Esophagus (tissue), 2 donors: Measurements from ENCODE around the gene HMGCLL1. TPM values are rescaled to one million over a fixed set of nuclear protein-coding genes. Genes with fewer than 3 reads are reported as not detected.

Experiments
- H3K27ac ChIP-seq, 2 donors: one replicate each; pipeline ENCODE4 v1.5.1; 2013; ENCODE audit warnings: low read depth in 2 of 2, mild to moderate bottlenecking in 2 of 2, inconsistent platforms in 1 of 2, low read length in 1 of 2, moderate library complexity in 1 of 2
- H3K27me3 ChIP-seq, 2 donors: one replicate each; pipeline ENCODE4 v1.6.1; 2013; ENCODE audit warnings: low read length in 2 of 2, control low read depth in 1 of 2, mild to moderate bottlenecking in 1 of 2; ENCODE audit not compliant: insufficient read depth in 2 of 2, control insufficient read depth in 1 of 2
- H3K36me3 ChIP-seq, 2 donors: one replicate each; pipeline ENCODE4 v1.6.1; 2013; ENCODE audit warnings: low read length in 1 of 2; ENCODE audit not compliant: control insufficient read depth in 2 of 2, insufficient read depth in 2 of 2
- H3K4me1 ChIP-seq, 2 donors: one replicate each; pipeline ENCODE4 v1.6.1; 2013; ENCODE audit warnings: low read length in 1 of 2; ENCODE audit not compliant: control insufficient read depth in 2 of 2, insufficient read depth in 2 of 2
- H3K4me3 ChIP-seq, 2 donors: one replicate each; pipeline ENCODE4 v1.5.1; 2013; ENCODE audit warnings: low read length in 2 of 2, mild to moderate bottlenecking in 2 of 2, low read depth in 1 of 2, moderate library complexity in 1 of 2
- H3K9me3 ChIP-seq, 2 donors: one replicate each; pipeline ENCODE4 v1.6.1; 2013; ENCODE audit warnings: mild to moderate bottlenecking in 2 of 2, low read depth in 1 of 2, low read length in 1 of 2, moderate library complexity in 1 of 2; ENCODE audit not compliant: control insufficient read depth in 2 of 2, insufficient read depth in 1 of 2
- WGBS, 2 donors: extraction: QIAGEN DNeasy Blood & Tissue Kit; methylation state at CpG; one replicate each; pipeline ENCODE4 v1.1.7; 2013; 5-methylcytosine and 5-hydroxymethylcytosine counted together
- polyA plus RNA-seq, 2 donors: library from polyadenylated mRNA; stranded (reverse); fragments of 200-250 nt; gene quantifications; one replicate each; pipeline ENCODE4 v1.2.3, GENCODE V29; 2013
- donor health status: healthy with polysubstance abuse.
- donor health status: Bipolar disorder and iron deficiency.

The HMGCLL1 gene
- polyA plus RNA-seq, 2 donors: 0.07 TPM; not detected in 1

GRCh38 chr6:55469951-55470366 lies 109.0 kb downstream of the HMGCLL1 start:
- Histone ChIP-seq H3K27me3 (no peaks in the 10 kb centered on the region), H3K9me3 (no peaks in the 10 kb centered on the region), H3K36me3 (no peaks in the 10 kb centered on the region), H3K27ac (no peak overlapping the region), H3K4me1 (no peaks in the 10 kb centered on the region), H3K4me3 (no peak overlapping the region)
- WGBS, 2 donors: 55 to 57% methylated on average over 5 of the region's 5 CpGs

DNA sequence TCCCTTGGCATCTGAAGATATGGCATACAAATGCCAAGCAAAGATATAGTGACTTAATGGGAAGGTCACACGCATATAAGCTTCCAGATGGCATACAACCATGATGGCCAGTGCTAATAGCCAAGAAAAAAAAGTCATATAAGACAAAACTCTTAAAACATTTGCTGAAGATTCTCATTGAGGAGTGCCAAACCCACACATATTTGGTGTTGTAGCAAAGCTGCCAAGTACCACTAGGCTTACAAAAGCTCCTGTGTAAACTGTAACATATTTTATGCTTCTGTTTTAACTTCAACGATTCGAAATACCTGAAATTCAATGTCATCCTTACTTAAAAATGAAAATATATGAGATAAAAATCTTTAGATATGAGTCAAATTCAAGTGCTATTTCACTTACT lies 123.0 kb downstream of the HMGCLL1 start:
- H3K9me3 ChIP-seq: no peaks in the 10 kb centered on the region
- H3K4me3 ChIP-seq: no peak overlapping the region
- no peaks in the 10 kb centered on the region for H3K4me1 ChIP-seq
- 66 to 76% methylated on average over 3 of the region's 3 CpGs for WGBS, 2 donors
- no peaks in the 10 kb centered on the region for H3K27me3 ChIP-seq
- H3K27ac ChIP-seq: no peak overlapping the region
- H3K36me3 ChIP-seq: no peaks in the 10 kb centered on the region

GRCh38 chr6:55450005-55450404 lies 129.0 kb downstream of the HMGCLL1 start:
- Histone ChIP-seq H3K27ac (no peak overlapping the region), H3K9me3 (no peaks in the 10 kb centered on the region), H3K27me3 (no peaks in the 10 kb centered on the region), H3K36me3 (no peaks in the 10 kb centered on the region), H3K4me3 (no peak overlapping the region), H3K4me1 (no peaks in the 10 kb centered on the region)
- 25 to 37% methylated on average over 2 of the region's 2 CpGs for WGBS, 2 donors

DNA sequence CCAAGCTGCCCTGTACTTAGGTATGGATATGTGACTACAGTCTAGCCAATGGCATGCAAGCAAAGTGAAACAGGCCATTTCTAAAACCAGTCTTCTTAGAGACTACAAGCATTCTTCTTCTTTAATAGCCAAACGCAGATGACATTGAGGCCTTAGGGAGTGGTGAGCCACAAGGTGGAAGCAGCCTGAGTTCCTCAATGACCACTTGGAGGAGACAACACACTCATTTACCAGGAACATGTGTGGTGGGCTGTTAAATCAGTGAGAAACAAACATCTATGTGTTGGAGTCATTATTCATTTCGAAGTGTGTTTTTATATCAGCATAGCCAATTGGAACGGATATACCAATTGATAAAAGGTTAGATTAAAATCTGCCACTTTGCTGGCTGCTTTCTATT lies 129.8 kb downstream of the HMGCLL1 start:
- Histone ChIP-seq H3K36me3 (no peaks in the 10 kb centered on the region), H3K27ac (no peak overlapping the region), H3K9me3 (no peaks in the 10 kb centered on the region), H3K4me3 (no peak overlapping the region), H3K27me3 (no peaks in the 10 kb centered on the region), H3K4me1 (no peaks in the 10 kb centered on the region)
- WGBS, 2 donors: 65 to 72% methylated on average over 3 of the region's 3 CpGs

DNA sequence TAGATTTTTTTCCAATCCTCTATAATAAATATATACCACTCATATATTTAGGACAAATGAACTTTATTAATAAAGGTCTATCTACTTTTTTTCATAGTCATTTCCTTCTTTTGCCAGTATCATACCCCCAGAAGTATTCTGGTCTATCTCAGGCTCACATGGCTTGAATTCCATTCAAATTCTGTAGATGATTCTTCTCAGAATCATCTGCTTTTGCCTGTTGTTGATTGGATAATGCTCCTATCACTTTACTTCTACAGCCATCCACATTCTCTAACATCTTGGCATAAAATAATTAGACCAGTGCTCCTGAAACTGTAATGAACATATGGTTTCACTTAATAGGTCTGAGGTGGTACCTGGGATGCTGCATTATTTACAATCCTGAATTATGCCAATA lies 130.5 kb downstream of the HMGCLL1 start:
- H3K4me1 ChIP-seq: no peaks in the 10 kb centered on the region
- H3K9me3 ChIP-seq: no peaks in the 10 kb centered on the region
- H3K4me3 ChIP-seq: no peak overlapping the region
- no peak overlapping the region for H3K27ac ChIP-seq
- H3K27me3 ChIP-seq: no peaks in the 10 kb centered on the region
- no peaks in the 10 kb centered on the region for H3K36me3 ChIP-seq

DNA sequence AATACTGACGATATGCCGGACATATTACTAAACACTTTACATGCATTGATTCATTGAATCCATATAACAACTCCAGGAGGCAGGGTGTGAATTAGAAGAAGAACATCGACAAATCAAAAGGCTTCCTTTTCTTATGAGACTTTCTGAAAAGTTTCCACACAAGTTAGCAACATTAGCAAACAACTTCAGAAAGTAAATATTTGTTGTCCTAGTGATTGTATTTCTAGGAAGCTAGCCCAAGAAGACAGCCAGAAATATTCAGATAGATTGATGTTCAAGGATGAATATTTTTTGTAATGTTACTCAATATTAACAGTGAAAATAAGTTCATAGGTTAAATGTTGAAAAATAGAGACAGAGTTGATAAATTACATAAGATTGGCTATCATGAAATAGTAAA lies 131.1 kb downstream of the HMGCLL1 start:
- Histone ChIP-seq H3K27me3 (no peaks in the 10 kb centered on the region), H3K4me3 (no peak overlapping the region), H3K4me1 (no peaks in the 10 kb centered on the region), H3K36me3 (no peaks in the 10 kb centered on the region), H3K9me3 (no peaks in the 10 kb centered on the region), H3K27ac (no peak overlapping the region)
- 72 to 81% methylated on average over 3 of the region's 3 CpGs for WGBS, 2 donors

DNA sequence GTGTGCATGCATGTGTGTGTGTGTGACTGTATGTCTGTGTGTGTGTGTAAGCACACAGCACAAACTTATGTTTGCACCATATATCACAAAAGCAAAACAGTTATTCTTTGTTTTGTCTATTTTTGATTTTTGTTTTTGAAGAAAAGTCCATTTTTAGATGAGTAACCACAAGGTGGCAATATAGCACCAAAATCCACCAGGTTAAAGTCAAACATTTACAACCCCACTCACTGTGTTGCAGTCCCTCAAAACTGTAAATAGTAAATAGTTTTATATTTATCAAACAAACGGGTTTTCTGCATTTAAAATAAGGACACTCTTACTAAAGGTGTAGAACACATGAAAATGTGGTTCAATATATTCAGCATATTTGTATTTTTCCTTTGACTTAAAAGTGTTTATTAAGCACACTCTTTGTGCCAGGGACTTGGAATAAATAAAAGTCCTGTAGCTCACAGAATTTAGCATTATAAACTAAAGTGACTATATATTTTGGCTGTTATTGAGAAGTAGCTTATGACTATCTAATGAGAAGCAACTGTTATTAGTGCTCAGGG lies 133.3 kb downstream of the HMGCLL1 start:
- no peaks in the 10 kb centered on the region for H3K9me3 ChIP-seq
- H3K4me3 ChIP-seq: no peak overlapping the region
- H3K36me3 ChIP-seq: no peaks in the 10 kb centered on the region
- no peak overlapping the region for H3K27ac ChIP-seq
- H3K4me1 ChIP-seq: no peaks in the 10 kb centered on the region
- 0% methylated on average over 1 of the region's 1 CpG for WGBS, 2 donors
- no peaks in the 10 kb centered on the region for H3K27me3 ChIP-seq

GRCh38 chr6:55443238-55444134 lies 135.5 kb downstream of the HMGCLL1 start:
- no peaks in the 10 kb centered on the region for H3K9me3 ChIP-seq
- WGBS, 2 donors: 70 to 77% methylated on average over 7 of the region's 7 CpGs
- H3K27me3 ChIP-seq: no peaks in the 10 kb centered on the region

DNA sequence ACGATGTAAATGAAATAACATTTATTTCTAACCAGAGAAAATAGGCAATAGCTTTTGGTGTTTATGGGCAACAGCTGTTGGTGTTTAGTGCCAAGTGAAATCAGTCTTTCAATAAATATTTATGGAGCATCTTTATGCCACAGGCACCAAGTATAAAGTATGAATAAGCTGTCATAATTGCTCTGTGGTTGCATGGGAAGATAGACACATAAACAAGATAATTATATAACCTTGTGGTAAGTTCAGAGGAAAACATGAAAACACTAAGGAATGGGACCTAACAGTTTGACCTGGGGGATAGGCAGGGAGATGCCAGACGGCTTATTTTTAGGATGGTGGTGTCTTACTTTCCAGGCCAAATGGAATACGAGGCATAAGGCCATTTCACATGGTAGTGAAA lies 140.8 kb downstream of the HMGCLL1 start:
- Histone ChIP-seq H3K4me3 (no peak overlapping the region), H3K27me3 (no peaks in the 10 kb centered on the region), H3K4me1 (no peaks in the 10 kb centered on the region), H3K36me3 (no peaks in the 10 kb centered on the region), H3K27ac (no peak overlapping the region), H3K9me3 (no peaks in the 10 kb centered on the region)
- whole genome bisulfite sequencing, 2 donors: 81 to 84% methylated on average over 3 of the region's 3 CpGs

More at GRCh38 chr6:55443238-55444134, 135.5 kb downstream of the HMGCLL1 start:
- no peak overlapping the region for H3K27ac ChIP-seq
- no peaks in the 10 kb centered on the region for H3K36me3 ChIP-seq
- no peaks in the 10 kb centered on the region for H3K4me1 ChIP-seq
- no peak overlapping the region for H3K4me3 ChIP-seq

DNA sequence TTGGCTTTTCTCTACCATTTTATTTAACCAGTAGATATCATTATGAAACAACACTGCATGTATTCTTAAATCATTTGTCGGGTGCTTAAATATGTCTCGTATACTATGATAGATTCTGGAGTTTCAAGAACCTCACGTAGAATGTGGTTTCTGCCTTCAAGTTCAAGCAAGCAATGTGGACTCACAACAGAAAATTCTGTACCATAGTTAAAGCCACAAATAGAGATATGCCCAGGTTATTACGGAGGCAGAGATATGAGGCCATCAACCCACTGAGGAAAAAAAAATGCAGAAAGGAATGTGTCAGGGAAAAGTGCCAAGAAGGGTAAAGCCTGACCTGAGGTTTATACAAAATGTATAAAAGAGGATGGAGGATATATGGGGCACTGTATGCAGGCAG lies 141.9 kb downstream of the HMGCLL1 start:
- Histone ChIP-seq H3K9me3 (no peaks in the 10 kb centered on the region), H3K4me3 (no peak overlapping the region), H3K36me3 (no peaks in the 10 kb centered on the region), H3K27me3 (no peaks in the 10 kb centered on the region), H3K4me1 (no peaks in the 10 kb centered on the region), H3K27ac (no peak overlapping the region)
- WGBS, 2 donors: 70 to 75% methylated on average over 4 of the region's 4 CpGs
